Psoas muscle (tissue), 8 donors: ENCODE results near the gene EHD1. TPM values are rescaled to one million over a fixed set of nuclear protein-coding genes. Genes with fewer than 3 reads are reported as not detected.
A peak's percentile ranks its signal among the peaks of the same experiment; 100 is the strongest.

ENCODE experiments used
- ATAC-seq, 4 donors: fragments of 200-7000 bp; cut with Tn5 transposase; one replicate each; pipeline ENCODE4 v1.9.1; 2020; ENCODE audit warnings: moderate library complexity in 3 of 4, mild to moderate bottlenecking in 2 of 4
- DNase-seq, 2 donors: peaks; one replicate each; pipeline ENCODE4 v3.0.0-alpha.2; 2020
- H3K27ac ChIP-seq: fragments of 200-600 bp; one replicate; pipeline ENCODE4 v1.8.0; 2022
- H3K27me3 ChIP-seq, 3 donors: fragments of 200-600 bp in 1 of 3; one replicate each; pipeline versions ENCODE4 v1.6.1 to v1.8.0; 2013 to 2022; ENCODE audit warnings: low read length in 2 of 3, mild to moderate bottlenecking in 2 of 3, moderate library complexity in 1 of 3; ENCODE audit not compliant: insufficient read depth in 3 of 3
- H3K36me3 ChIP-seq, 2 donors: fragments of 200-600 bp in 1 of 2; one replicate each; pipeline versions ENCODE4 v1.6.1 to v1.8.0; 2013 to 2022; ENCODE audit warnings: low read depth in 1 of 2, mild to moderate bottlenecking in 1 of 2, moderate library complexity in 1 of 2; ENCODE audit not compliant: insufficient read depth in 1 of 2
- H3K4me1 ChIP-seq: fragments of 200-600 bp; one replicate; pipeline ENCODE4 v1.8.0; 2022
- H3K4me3 ChIP-seq: fragments of 200-600 bp; one replicate; pipeline ENCODE4 v1.8.0; 2022; ENCODE audit warnings: mild to moderate bottlenecking
- H3K9me3 ChIP-seq: fragments of 200-600 bp; one replicate; pipeline ENCODE4 v1.8.0; 2022
- CTCF ChIP-seq: fragments of 200-600 bp; IDR thresholded peaks from one replicate; pipeline ENCODE4 v1.8.0; 2022; ENCODE audit warnings: antibody characterized with exemption
- WGBS, 3 donors: extraction: QIAGEN DNeasy Blood & Tissue Kit; methylation state at CpG; one replicate each; pipeline versions ENCODE4 v1.1.6 to v1.1.7; 2013; 5-methylcytosine and 5-hydroxymethylcytosine counted together
- intact Hi-C, 2 donors: fragments of 100-400 bp; cut with DNase I; formaldehyde crosslinking; loops; one replicate each; pipeline versions ENCODE4 v1.11.0 to v1.14.2; 2022
- polyA plus RNA-seq, 3 donors: library from polyadenylated mRNA; stranded (reverse); fragments of 200-250 nt; gene quantifications; one replicate each; pipeline ENCODE4 v1.2.3, GENCODE V29; 2013
- total RNA-seq, 4 donors: library from RNA; stranded (reverse); fragmentation: NEBNext Ultra II Directional in 2 of 4; extraction: Animal tissue kit (Norgen Biotek cat#: 25700) in 2 of 4; gene quantifications; one replicate each; pipeline versions ENCODE4 v1.2.1 to v1.2.4, GENCODE V29; 2021 to 2023
- donor health status: healthy with polysubstance abuse.
- donor health status: DM: no; HTN: no; CAD: no; lungs with moderate emphysema.
- donor health status: Bipolar disorder and iron deficiency.
- donor health status: healthy.
- donor health status: DM: yes; HTN: yes; CAD: no.
- donor health status: DM: no; HTN: no; CAD: no.
- donor health status: DM: no; HTN: no; CAD: no.
- donor health status: DM: yes; HTN: yes; CAD: no.

The EHD1 gene
- total and polyA plus RNA-seq, 7 donors: 23.5 to 174 (median 58.8) TPM

GRCh38 chr11:64923944-64924909 is 45.8 kb upstream of the EHD1 start, which contains the start of gene PPP2R5B:
Gene PPP2R5B, plus strand, starts transcription at chr11:64924689. Its CDS starts 1,046 bp downstream, at chr11:64925735.
- ATAC-seq: peak; percentile 96 to 97 (median 97)
- TF ChIP-seq CTCF: no peak
- 0 to 1% (median 1%) methylated on average over 35 to 47 of the region's 47 CpGs for WGBS, 3 donors

GRCh38 chr11:64923151-64923661 is 44.8 kb upstream of the EHD1 start:
- peaks cover 0 to 20% of the 10 kb centered on the region in 2 donors for H3K36me3 ChIP-seq
- peaks cover 25% of the 10 kb centered on the region for H3K4me1 ChIP-seq
- no peaks in the 10 kb centered on the region for H3K27me3 ChIP-seq
- H3K27ac ChIP-seq: peak overlapping the region; percentile 97
- DNase-seq: no peak
- TF ChIP-seq CTCF: no peak
- peak overlapping the region; percentile 99 for H3K4me3 ChIP-seq
- WGBS, 3 donors: 76 to 89% (median 85%) methylated on average over 11 of the region's 11 CpGs
- no peaks in the 10 kb centered on the region for H3K9me3 ChIP-seq
- ATAC-seq: no peak
- intact Hi-C loops: no loop called here

More at GRCh38 chr11:64923944-64924909, 45.8 kb upstream of the EHD1 start, which contains the start of gene PPP2R5B:
- Histone ChIP-seq H3K27ac (peak within 1 kb of the TSS; percentile 97), H3K9me3 (no peaks in the 10 kb centered on the region), H3K4me1 (peaks cover 17% of the 10 kb centered on the region), H3K4me3 (peak within 1 kb of the TSS; percentile 99), H3K36me3 (peaks cover 2 to 30% of the 10 kb centered on the region in 2 donors), H3K27me3 (no peaks in the 10 kb centered on the region)
- peak; percentile 95 to 96 for DNase-seq
- intact Hi-C loops: no loop called here

GRCh38 chr11:64921384-64921783 is 43.0 kb upstream of the EHD1 start:
- ATAC-seq (no peak), DNase-seq (peak in 1 of 2 donors; percentile 28)
- WGBS, 3 donors: 56 to 59% (median 57%) methylated on average over 3 of the region's 3 CpGs
- no peaks in the 10 kb centered on the region for H3K9me3 ChIP-seq
- H3K4me1 ChIP-seq: peaks cover 27% of the 10 kb centered on the region
- H3K36me3 ChIP-seq: peaks cover 0 to 1% of the 10 kb centered on the region in 2 donors
- no peak overlapping the region for H3K27ac ChIP-seq
- H3K4me3 ChIP-seq: no peak overlapping the region
- TF ChIP-seq CTCF: no peak
- no peaks in the 10 kb centered on the region for H3K27me3 ChIP-seq
- intact Hi-C loops: no loop called here

- no peak overlapping the region for H3K4me3 ChIP-seq
- TF ChIP-seq CTCF: no peak
- H3K27me3 ChIP-seq: no peaks in the 10 kb centered on the region
- H3K4me1 ChIP-seq: peaks cover 33% of the 10 kb centered on the region
- intact Hi-C loops: no loop called here
- WGBS, 3 donors: 70 to 75% (median 75%) methylated on average over 2 of the region's 2 CpGs
- no peaks in the 10 kb centered on the region for H3K36me3 ChIP-seq
- DNase-seq (no peak), ATAC-seq (no peak)
- no peaks in the 10 kb centered on the region for H3K9me3 ChIP-seq
- H3K27ac ChIP-seq: peak overlapping the region; percentile 84
These were observed 41.7 kb upstream of the EHD1 start for GRCh38 chr11:64920124-64920523.
